GM12874 (cell line): ENCODE measurements around the gene DCC.

Experiments used
- TF ChIP-seq, protein P1 (sequence below): IDR thresholded peaks from 2 replicates; pipeline ENCODE4 v1.5.1; 2011; ENCODE audit warnings: low read depth, mild to moderate bottlenecking, control low read depth, low read length, moderate library complexity; ENCODE audit not compliant: insufficient read depth

The DCC gene

GRCh38 chr18:52738946-52739345, 398.9 kb downstream of the DCC start:
- TF ChIP-seq, protein P1, sequence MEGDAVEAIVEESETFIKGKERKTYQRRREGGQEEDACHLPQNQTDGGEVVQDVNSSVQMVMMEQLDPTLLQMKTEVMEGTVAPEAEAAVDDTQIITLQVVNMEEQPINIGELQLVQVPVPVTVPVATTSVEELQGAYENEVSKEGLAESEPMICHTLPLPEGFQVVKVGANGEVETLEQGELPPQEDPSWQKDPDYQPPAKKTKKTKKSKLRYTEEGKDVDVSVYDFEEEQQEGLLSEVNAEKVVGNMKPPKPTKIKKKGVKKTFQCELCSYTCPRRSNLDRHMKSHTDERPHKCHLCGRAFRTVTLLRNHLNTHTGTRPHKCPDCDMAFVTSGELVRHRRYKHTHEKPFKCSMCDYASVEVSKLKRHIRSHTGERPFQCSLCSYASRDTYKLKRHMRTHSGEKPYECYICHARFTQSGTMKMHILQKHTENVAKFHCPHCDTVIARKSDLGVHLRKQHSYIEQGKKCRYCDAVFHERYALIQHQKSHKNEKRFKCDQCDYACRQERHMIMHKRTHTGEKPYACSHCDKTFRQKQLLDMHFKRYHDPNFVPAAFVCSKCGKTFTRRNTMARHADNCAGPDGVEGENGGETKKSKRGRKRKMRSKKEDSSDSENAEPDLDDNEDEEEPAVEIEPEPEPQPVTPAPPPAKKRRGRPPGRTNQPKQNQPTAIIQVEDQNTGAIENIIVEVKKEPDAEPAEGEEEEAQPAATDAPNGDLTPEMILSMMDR, result no peak

DNA sequence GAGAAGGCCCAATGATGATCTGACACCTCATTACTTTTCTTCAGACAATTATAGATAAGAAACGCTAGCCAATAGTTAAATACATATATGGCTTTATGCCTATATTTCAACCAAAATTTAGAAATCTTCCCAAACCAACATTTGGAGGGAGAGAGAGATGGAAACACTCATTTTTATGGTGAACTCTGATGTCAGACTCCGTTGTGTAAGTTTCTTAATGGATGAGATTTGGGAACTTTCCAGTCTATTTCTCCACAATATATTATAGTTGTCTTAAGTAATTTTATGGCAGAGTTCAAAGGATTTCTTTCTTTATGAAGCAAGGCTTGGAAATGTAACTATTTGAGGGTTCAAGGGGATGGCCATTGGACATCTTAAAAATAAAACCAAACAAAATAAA, 407.0 kb downstream of the DCC start:
- TF ChIP-seq, protein P1, result no peak

DNA sequence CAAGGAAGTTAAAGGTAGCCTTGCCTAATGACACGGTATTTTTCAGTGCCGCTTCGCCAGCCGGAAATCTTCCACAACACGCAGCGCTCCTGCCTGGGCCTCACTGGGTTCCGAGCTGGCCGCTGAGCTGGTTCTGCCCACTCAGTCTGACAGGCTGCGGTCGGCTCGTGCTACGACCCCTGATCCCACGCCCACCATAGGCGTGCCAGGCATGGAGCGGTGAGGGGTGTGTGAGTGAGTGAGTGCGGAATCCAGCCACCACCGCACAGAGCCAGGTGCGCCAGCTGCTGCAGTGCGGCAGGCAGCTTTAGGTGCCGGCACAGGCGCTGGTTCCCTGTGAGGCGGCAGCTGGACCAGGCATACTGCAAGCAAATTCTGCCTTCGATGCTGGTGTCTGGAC, 407.9 kb downstream of the DCC start:
- TF ChIP-seq, protein P1, result no peak

DNA sequence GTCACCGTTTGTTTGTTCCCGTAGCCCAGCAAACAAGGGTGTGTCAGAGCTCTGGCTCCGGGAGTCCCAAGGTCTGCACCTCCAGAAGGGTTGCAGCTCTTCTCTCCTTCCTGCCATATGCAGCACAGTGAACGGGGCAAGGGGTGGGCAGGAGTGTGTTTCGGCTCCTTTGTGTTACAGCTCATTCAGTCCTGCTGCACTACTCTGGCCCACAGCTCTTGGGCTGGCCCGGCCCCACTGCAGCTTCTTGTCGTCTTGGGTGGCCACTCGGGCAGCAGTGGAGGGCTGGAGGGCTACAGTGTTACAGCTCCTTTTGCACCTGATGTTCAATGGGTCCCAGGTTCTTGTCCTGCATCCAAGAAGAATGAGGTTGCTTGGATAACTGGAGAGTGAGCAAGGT, 408.3 kb downstream of the DCC start:
- TF ChIP-seq, protein P1, result no peak

GRCh38 chr18:52749542-52749941, 409.5 kb downstream of the DCC start:
- TF ChIP-seq, protein P1, result no peak

- TF ChIP-seq, protein P1, result no peak
Measured at GRCh38 chr18:52750995-52751394, 411.0 kb downstream of the DCC start.

DNA sequence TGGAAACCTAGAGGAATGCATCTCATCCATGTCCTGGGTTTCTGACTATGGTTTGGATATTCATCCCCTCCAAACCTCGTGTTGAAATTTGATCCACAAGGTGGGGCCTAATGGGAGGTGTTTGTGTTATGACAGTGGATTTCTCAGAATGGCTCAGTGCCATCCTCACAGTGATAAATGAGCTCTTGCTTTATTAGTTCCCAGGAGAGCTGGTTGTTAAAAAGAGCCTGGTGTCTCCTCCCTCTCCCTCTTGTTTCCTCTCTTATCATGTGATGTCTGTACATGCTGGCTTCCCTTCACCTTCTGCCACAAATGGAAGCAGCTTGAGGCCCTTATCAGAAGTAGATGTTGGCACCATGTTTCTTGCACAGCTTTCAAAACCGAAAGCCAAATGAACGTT, 424.3 kb downstream of the DCC start:
- TF ChIP-seq, protein P1, result no peak
